HG02973 (cell line): ENCODE data around the gene ABHD6.
"Not testable (repeated sequence)": the region's sequence is repeated elsewhere in the genome, so short reads cannot be mapped to it uniquely, and the experiment has no call there.

Source experiments
- ATAC-seq: cut with Tn5 transposase; IDR thresholded peaks from one replicate; pipeline ENCODE4 v1.9.1; 2021; ENCODE audit warnings: moderate library complexity; ENCODE audit not compliant: unreplicated experiment

Gene ABHD6

GRCh38 chr3:58271901-58272501, 34.4 kb downstream of the ABHD6 start:
- ATAC-seq, result no peak

DNA sequence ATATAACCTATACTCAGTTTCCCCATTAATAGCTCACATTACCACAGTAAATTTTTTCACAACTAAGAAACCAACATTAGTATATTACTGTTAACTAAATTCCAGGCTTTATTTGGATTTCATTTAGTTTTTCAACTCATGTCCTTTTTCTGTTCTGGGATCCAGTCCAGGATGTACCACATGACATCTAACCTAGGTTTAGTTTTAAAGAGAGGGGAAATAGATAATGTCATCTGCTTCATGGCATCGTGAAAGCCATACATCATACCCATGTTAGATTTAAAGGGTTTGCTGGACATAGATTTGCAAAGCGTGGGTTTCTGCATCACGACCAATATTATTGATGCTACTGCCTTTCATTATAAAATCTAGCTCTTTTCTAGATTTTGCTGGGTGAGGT, 35.3 kb downstream of the ABHD6 start:
- ATAC-seq, result no peak

GRCh38 chr3:58273362-58273761, 35.8 kb downstream of the ABHD6 start:
- ATAC-seq, result not testable (repeated sequence)

DNA sequence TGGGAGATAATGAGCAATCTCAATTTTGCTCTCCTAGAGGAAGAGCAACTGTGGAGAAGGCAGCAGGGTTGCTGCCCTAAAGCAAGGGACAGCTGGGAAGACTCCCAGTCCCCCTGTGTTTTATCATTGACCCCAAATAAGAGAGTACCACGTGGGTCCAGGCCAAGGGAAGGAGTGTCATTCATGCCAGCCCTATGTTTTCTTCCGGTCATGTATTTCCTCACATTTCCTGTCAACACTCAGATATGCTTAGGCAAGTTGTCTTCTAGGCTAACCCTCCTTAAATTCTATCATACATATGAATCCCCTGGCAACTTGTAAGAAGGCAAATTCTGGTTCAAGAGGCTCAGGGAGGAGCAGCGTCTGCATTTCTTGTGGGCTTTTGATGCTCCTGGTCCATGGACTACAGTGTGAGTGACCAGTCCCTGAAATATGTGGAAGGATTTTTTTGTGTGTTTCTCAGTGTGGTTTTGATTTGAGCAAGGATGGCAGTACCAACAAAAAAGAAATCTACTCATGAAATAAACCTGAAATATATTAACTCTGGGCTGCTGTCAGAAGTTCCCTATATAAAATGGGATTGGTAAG, 36.5 kb downstream of the ABHD6 start:
- no peak for ATAC-seq

DNA sequence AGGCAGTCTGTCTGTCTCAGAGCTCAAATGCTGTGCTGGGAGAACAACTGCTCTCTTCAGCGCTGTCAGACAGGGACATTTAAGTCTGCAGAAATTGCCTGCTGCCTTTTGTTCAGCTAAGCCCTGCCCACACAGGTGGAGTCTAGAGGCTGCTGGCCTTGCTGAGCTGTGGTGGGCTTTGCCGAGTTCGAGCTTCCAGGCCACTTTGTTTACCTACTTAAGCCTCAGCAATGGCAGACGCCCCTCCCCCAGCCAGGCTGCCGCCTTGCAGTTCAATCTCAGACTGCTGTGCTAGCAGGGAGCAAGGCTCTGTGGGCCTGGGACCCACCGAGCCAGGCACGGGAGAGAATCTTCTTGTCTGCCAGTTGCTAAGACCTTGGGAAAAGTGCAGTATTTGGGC, 43.5 kb downstream of the ABHD6 start:
- no peak for ATAC-seq

- ATAC-seq, result no peak
These were observed 47.7 kb downstream of the ABHD6 start for GRCh38 chr3:58285334-58285733.

GRCh38 chr3:58287354-58287753, 49.8 kb downstream of the ABHD6 start:
- no peak for ATAC-seq

DNA sequence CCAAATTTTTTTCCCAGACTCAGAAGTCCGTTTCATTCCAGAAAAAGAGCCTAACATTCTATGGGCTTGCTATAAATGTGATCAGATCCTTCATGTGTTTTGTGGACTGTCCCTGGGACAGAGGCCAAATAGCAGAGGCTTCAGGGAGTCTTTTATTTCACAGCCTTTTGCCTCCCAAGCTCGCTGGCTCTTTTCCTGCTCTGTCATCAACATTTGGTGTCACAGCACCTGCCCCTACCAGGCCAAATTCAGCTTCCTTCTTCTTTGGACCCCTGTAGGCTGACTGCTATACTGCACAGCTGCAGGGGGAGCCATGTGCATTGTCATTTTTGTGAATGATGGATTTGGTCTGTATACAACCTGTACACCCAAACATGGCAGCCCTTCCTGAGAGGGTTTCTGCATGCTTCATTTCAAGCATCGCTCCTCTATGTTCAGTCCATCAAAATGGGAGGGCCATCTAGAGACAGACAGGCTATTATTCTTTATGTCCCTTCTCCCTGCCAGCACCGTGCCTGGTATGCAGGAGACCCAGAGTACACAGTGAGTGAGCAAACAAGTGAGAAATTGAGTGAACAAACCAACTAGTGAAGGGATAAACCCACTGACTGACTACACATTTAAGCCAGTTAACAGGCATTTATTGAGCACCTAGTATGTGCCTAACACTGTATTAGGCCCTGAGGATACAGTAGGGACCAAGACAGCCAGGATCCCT, 50.6 kb downstream of the ABHD6 start:
- no peak for ATAC-seq

DNA sequence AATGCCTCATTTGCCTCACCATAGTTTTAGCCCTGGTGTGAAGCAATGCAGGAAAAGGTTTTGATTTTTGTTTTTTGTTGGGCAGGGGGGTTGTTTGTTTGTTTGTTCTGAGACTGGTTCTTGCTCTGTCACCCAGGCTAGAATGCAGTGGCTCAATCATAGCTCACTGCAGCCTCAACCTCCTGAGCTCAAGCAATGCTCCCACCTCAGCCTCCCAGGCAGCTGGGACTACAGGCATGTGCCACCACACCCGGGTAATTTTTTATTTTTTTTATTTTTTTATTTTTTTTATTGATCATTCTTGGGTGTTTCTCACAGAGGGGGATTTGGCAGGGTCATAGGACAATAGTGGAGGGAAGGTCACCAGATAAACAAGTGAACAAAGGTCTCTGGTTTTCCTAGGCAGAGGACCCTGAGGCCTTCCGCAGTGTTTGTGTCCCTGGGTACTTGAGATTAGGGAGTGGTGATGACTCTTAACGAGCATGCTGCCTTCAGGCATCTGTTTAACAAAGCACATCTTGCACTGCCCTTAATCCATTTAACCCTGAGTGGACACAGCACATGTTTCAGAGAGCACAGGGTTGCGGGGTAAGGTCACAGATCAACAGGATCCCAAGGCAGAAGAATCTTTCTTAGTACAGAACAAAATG, 51.5 kb downstream of the ABHD6 start:
- ATAC-seq, result not testable (repeated sequence)

- ATAC-seq, result not testable (repeated sequence)
These were observed 52.9 kb downstream of the ABHD6 start for GRCh38 chr3:58290446-58290845.

- ATAC-seq, result no peak
These were observed 54.2 kb downstream of the ABHD6 start for GRCh38 chr3:58291671-58292338.

DNA sequence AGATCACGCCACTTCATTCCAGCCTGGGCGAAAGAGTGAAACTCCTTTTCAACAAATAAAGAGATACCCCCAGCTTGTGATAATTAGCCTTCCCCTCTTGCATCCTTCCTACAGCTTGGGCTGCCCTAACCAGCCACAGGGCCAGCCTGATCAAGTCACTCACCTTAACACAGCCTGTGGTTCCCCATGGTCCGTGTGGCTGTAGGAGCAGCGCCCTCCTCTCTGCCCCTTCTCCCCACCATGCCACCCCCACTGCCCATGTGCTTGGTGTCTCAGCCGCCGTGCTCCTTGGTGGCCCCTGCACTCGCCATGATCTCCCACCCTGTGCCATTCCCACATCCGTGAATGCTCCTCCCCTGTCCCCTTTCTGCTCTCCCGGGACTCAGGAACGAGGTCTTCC, 55.3 kb downstream of the ABHD6 start:
- ATAC-seq, result no peak

- no peak for ATAC-seq
These were observed 55.9 kb downstream of the ABHD6 start for GRCh38 chr3:58293516-58293915.

DNA sequence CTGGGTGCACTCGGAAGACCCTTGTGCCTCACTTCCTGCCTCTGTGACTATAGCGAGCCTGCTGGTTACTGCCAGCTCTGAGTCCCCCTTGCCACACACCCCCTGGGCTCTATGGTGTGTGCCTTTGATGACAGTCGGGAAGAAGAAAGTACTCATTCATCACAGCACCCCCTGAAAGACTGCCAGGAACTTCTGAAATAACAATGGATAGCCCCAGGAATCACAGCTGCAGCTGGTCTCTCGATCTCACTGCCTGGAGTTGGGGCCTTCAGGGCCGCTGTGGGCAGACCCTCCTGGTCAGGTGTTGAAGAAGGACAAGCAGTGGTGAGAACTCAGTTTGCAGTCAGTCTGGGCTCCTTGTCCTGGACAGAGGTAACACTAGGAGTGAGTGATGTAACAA, 58.7 kb downstream of the ABHD6 start:
- no peak for ATAC-seq

GRCh38 chr3:58296843-58297242, 59.3 kb downstream of the ABHD6 start:
- no peak for ATAC-seq

DNA sequence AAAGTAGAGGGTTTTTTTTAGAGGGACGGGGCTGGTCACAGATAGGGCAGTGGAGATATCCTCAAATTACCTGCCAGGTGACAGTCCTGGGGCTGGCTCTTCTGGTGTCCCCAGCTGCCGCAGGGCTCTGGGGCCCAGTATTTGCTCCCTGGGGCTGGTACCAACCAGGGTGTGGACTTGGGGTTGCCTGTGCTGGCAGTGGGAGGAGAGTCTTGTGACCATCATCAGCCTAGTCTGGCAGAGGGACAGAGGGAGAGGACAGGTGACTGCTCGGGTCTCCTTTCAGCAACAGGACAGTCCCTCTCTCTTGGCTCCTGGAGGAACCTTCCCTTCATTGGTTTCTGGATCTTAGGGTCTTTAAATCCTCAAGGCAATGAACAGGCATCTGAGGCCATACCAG, 60.6 kb downstream of the ABHD6 start:
- ATAC-seq, result no peak

- no peak for ATAC-seq
These were observed 61.5 kb downstream of the ABHD6 start for GRCh38 chr3:58299075-58299474.

DNA sequence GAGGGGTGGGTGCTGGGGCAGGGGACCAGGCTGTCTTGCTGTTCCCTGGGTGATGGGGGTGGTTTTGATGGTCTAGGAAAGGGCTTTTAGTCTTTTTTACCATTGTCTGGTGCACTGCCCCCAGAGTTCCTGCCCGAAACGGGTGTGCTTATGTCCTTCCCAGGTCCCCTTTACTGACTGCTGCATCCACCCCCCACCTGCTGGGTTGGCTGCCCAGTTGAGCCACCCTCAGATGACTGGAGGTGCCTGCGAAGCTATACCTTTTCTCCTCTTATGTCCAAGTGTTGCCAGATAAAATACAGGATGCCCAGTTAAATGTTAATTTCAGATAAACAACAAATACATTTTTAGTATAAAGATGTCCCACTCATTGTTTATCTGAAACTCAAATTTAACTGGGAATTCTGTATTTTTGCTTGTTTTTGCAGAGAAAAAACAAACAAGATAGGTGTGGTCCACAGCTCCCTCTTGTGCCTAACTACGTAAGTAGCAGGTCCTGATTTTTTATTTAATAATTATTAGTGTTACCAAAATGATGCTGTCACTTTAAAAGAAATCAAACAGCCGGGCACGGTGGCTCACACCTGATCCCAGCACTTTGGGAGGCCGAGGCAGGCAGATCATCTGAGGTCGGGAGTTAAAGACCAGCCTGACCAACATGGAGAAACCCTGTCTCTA, 62.4 kb downstream of the ABHD6 start:
- ATAC-seq, result no peak

GRCh38 chr3:58305882-58306711, 68.5 kb downstream of the ABHD6 start, which contains the start of the genes HTD2 and RPP14:
Gene HTD2 (plus strand): TSS chr3:58306520. CDS start chr3:58317614, 11,094 bp downstream.
Gene RPP14 (plus strand): TSS chr3:58306245. CDS start chr3:58310330, 4,085 bp downstream.
- peak; percentile 78 for ATAC-seq
